B cell (primary cell): Measurements from ENCODE around the gene FAM168A. TPM values are rescaled to one million over a fixed set of nuclear protein-coding genes. Genes with fewer than 3 reads are reported as not detected.

Source experiments
- ATAC-seq: fragments of 200-7000 bp; cut with Tn5 transposase; one replicate; pipeline ENCODE4 v1.10.0; 2021; ENCODE audit warnings: low read depth, mild to moderate bottlenecking, moderate number of reproducible peaks, moderate library complexity
- CTCF ChIA-PET: fragments of 350-600 bp; sonication (Branson Sonifier 250); formaldehyde crosslinking; loops from one replicate; lab custom pipeline; 2021; ENCODE audit warnings: antibody characterized with exemption, inconsistent platforms; lab: Charles Lee
- POLR2A ChIA-PET: fragments of 350-600 bp; sonication (Branson Sonifier 250); formaldehyde crosslinking; loops from one replicate; lab custom pipeline; 2021; ENCODE audit warnings: antibody characterized with exemption; lab: Charles Lee
- DNase-seq: peaks from one replicate; pipeline ENCODE4 v3.0.0; 2013
- H2AFZ ChIP-seq: 2 replicates; pipeline ENCODE4 v1.6.1; 2012; ENCODE audit warnings: mild to moderate bottlenecking, low read depth, low read length; ENCODE audit not compliant: insufficient read depth, poor library complexity, severe bottlenecking
- H3K27ac ChIP-seq, 2 donors: 1 replicate in 1 of 2; 2 replicates in 1 of 2; pipeline ENCODE4 v1.5.1; 2012 to 2013; ENCODE audit warnings: low read length in 2 of 2, mild to moderate bottlenecking in 2 of 2, moderate library complexity in 1 of 2
- H3K27me3 ChIP-seq, 4 experiments: fragments of 200-600 bp in 1 of 4; sonication (generic) in 1 of 4; replicated peaks in 1 of 4; 1 replicate in 2 of 4; 2 replicates in 2 of 4; pipeline versions ENCODE4 v1.6.1 to v1.7.0; 2013 to 2016; ENCODE audit warnings: low read length in 3 of 4, mild to moderate bottlenecking in 2 of 4, mixed read lengths in 1 of 4, moderate library complexity in 1 of 4; ENCODE audit not compliant: insufficient read depth in 4 of 4, control insufficient read depth in 3 of 4; ENCODE audit errors: control extremely low read depth in 1 of 4
- H3K36me3 ChIP-seq, 2 experiments: replicated peaks in 1 of 2; 1 replicate in 1 of 2; 2 replicates in 1 of 2; pipeline versions ENCODE4 v1.6.1 to v1.7.1; 2013; ENCODE audit warnings: low read length in 1 of 2; ENCODE audit not compliant: insufficient read depth in 2 of 2, control insufficient read depth in 1 of 2; ENCODE audit errors: control extremely low read depth in 1 of 2, extremely low read depth in 1 of 2
- H3K4me1 ChIP-seq, 2 donors: fragments of 200-600 bp in 1 of 2; sonication (generic) in 1 of 2; 1 replicate in 1 of 2; 2 replicates in 1 of 2; pipeline versions ENCODE4 v1.5.1 to v1.6.1; 2013 to 2017; ENCODE audit warnings: low read length in 2 of 2; ENCODE audit not compliant: control insufficient read depth in 2 of 2, insufficient read depth in 2 of 2
- H3K4me2 ChIP-seq: replicated peaks from 2 replicates; pipeline ENCODE3; 2012; ENCODE audit warnings: mild to moderate bottlenecking, low read depth, low read length; ENCODE audit not compliant: poor library complexity, severe bottlenecking
- H3K4me3 ChIP-seq, 5 experiments: fragments of 200-600 bp in 1 of 5; sonication (generic) in 1 of 5; 1 replicate in 3 of 5; 2 replicates in 2 of 5; pipeline versions ENCODE4 v1.5.1 to v1.7.0; 2011 to 2016; ENCODE audit warnings: low read length in 4 of 5, mild to moderate bottlenecking in 4 of 5, low read depth in 2 of 5, control low read depth in 1 of 5, moderate library complexity in 1 of 5; ENCODE audit not compliant: insufficient read depth in 1 of 5; ENCODE audit errors: control extremely low read depth in 1 of 5, extremely low read depth in 1 of 5
- H3K79me2 ChIP-seq: fragments of 200-600 bp; sonication (generic); one replicate; pipeline ENCODE4 v1.6.0; 2016; ENCODE audit warnings: low read length; ENCODE audit not compliant: control insufficient read depth, insufficient read depth
- H3K9ac ChIP-seq: fragments of 200-600 bp; sonication (generic); 2 replicates; pipeline ENCODE4 v1.6.1; 2017; ENCODE audit warnings: mild to moderate bottlenecking, low read length, moderate library complexity
- H3K9me3 ChIP-seq, 3 donors: one replicate each; pipeline versions ENCODE4 v1.6.1 to v1.7.1; 2013; ENCODE audit warnings: low read length in 2 of 3; ENCODE audit not compliant: control insufficient read depth in 2 of 3, insufficient read depth in 1 of 3; ENCODE audit errors: control extremely low read depth in 1 of 3
- H4K20me1 ChIP-seq: 2 replicates; pipeline ENCODE4 v1.6.0; 2012; ENCODE audit warnings: mild to moderate bottlenecking, low read length; ENCODE audit not compliant: insufficient read depth, control insufficient read depth, poor library complexity, severe bottlenecking
- H3K27ac Mint-ChIP-seq: one replicate; pipeline ENCODE4 v1.8.0; 2021; ENCODE audit warnings: mixed read lengths
- H3K27me3 Mint-ChIP-seq: one replicate; pipeline ENCODE4 v1.8.0; 2021; ENCODE audit warnings: mixed read lengths
- H3K4me1 Mint-ChIP-seq: one replicate; pipeline ENCODE4 v1.8.0; 2021; ENCODE audit warnings: mixed read lengths
- H3K4me3 Mint-ChIP-seq: one replicate; pipeline ENCODE4 v1.8.0; 2021; ENCODE audit warnings: mixed read lengths
- H3K9me3 Mint-ChIP-seq: one replicate; pipeline ENCODE4 v1.8.0; 2022; ENCODE audit warnings: mixed read lengths; ENCODE audit not compliant: insufficient read depth
- EZH2 ChIP-seq: IDR thresholded peaks from 2 replicates; pipeline ENCODE4 v1.6.1; 2012; ENCODE audit warnings: borderline replicate concordance, low read depth, mild to moderate bottlenecking, moderate library complexity, low read length; ENCODE audit not compliant: insufficient read depth, poor library complexity, severe bottlenecking
- WGBS: methylation state at CpG from one replicate; pipeline ENCODE4 v1.1.5; 2013; ENCODE audit warnings: missing lambda C conversion rate; ENCODE audit not compliant: insufficient coverage; 5-methylcytosine and 5-hydroxymethylcytosine counted together
- intact Hi-C: fragments of 100-400 bp; cut with micrococcal nuclease; formaldehyde crosslinking; loops from one replicate; pipeline ENCODE4 v1.10.0; 2022
- polyA plus RNA-seq: library from polyadenylated mRNA; depleted of rRNA; stranded (reverse); fragments of >200 nt; gene quantifications from 2 replicates; pipeline ENCODE4 v1.2.3, GENCODE V29; 2012
- total RNA-seq, 2 donors: library from RNA; stranded (reverse); fragments of 120-200 nt in 1 of 2; gene quantifications; 1 replicate in 1 of 2; 2 replicates in 1 of 2; pipeline versions ENCODE4 v1.2.3 to v1.2.4, GENCODE V29; 2013 to 2022
- TF ChIP-seq, protein P1 (sequence below): fragments of 200-600 bp; IDR thresholded peaks from one replicate; pipeline ENCODE4 v1.8.0; 2022; ENCODE audit warnings: antibody characterized with exemption, mild to moderate bottlenecking

Gene FAM168A
- total and polyA plus RNA-seq, 2 donors (not counting 1 experiment from before 2014, with no cell fraction given): 11.0 to 26.8 TPM

DNA sequence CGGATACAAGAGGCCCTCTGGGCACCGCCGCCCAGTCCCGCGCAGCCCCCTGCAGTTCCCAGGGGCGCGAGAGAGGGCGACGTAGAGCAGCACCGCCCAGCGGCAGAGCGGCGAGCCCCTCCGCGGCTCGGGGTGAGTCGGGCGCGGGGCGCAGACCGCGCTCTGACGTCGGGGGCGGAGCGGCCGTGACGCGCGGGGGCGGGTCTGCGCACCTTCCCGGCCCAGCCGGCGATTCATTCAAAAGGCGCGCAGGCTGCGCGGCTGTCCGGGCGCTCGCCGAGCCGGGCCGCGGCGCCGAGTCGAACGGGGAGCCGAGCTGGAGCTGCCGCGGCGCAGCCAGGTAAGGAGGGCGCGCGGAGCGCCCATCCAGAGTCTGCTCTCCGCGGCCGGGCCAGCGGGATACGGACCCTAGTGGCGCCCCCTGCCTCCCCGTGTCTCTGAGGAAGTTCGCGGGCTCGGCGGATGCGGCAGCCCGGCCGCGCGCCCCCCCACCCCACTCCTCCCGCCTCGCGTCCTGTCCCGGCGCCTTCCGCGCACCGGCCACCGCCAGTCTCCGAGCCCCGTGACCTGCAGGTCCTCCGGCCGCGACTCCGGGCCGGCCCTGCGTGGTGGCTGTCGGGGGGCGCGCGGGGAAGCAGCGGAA, 221.6 kb downstream of the FAM168A start, which contains the start of gene RELT:
Gene RELT (plus strand): TSS at position 240 of the 643 bp plus-strand sequence. CDS start 12,738 bp downstream, outside the sequence.
- DNase-seq (peak; percentile 97), ATAC-seq (peak; percentile 87)
- H3K4me1 ChIP-seq: peaks cover 65 to 83% of the 10 kb centered on the region in 2 donors
- H3K36me3 ChIP-seq: peaks cover 0 to 18% of the 10 kb centered on the region in 2 experiments
- H3K27me3 Mint-ChIP-seq: no peaks in the 10 kb centered on the region
- no peaks in the 10 kb centered on the region for H3K9me3 ChIP-seq
- H3K9me3 Mint-ChIP-seq: no peaks in the 10 kb centered on the region
- ChIA-PET POLR2A (interaction anchor here (0.8 to 2.0 kb wide), 4 partner anchors 9 to 234 kb away, joined by 3 to 13 read pairs (median 4); no protein-coding TSS in a partner anchor), CTCF (interaction anchor here (0.7 to 23.8 kb wide), 4 partner anchors 11 to 271 kb away, joined by 3 to 311 read pairs (median 52); no protein-coding TSS in a partner anchor)
- peak within 1 kb of the TSS; percentile 62 to 95 (median 92) for H3K4me3 ChIP-seq
- H3K27me3 ChIP-seq: no peaks in the 10 kb centered on the region
- peak within 1 kb of the TSS; percentile 89 for H3K4me2 ChIP-seq
- H3K9ac ChIP-seq: peak within 1 kb of the TSS; percentile 98
- peaks cover 70% of the 10 kb centered on the region for H3K79me2 ChIP-seq
- peak within 1 kb of the TSS; percentile 77 for H2AFZ ChIP-seq
- peaks cover 37% of the 10 kb centered on the region for H4K20me1 ChIP-seq
- H3K4me3 Mint-ChIP-seq: peak within 1 kb of the TSS; percentile 100
- H3K4me1 Mint-ChIP-seq: peaks cover 75% of the 10 kb centered on the region
- TF ChIP-seq, protein P1, sequence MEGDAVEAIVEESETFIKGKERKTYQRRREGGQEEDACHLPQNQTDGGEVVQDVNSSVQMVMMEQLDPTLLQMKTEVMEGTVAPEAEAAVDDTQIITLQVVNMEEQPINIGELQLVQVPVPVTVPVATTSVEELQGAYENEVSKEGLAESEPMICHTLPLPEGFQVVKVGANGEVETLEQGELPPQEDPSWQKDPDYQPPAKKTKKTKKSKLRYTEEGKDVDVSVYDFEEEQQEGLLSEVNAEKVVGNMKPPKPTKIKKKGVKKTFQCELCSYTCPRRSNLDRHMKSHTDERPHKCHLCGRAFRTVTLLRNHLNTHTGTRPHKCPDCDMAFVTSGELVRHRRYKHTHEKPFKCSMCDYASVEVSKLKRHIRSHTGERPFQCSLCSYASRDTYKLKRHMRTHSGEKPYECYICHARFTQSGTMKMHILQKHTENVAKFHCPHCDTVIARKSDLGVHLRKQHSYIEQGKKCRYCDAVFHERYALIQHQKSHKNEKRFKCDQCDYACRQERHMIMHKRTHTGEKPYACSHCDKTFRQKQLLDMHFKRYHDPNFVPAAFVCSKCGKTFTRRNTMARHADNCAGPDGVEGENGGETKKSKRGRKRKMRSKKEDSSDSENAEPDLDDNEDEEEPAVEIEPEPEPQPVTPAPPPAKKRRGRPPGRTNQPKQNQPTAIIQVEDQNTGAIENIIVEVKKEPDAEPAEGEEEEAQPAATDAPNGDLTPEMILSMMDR: peak; percentile 94
- no peak for TF ChIP-seq EZH2
- intact Hi-C loops: loop anchor here (1.0 to 2.0 kb wide), 5 partner anchors 9 to 561 kb away; partner anchors contain the start of gene ATG16L2
- H3K27ac ChIP-seq: peak within 1 kb of the TSS; percentile 98
- WGBS: under 1% methylated on average over 96 of the region's 96 CpGs
- H3K27ac Mint-ChIP-seq: peak within 1 kb of the TSS; percentile 99

DNA sequence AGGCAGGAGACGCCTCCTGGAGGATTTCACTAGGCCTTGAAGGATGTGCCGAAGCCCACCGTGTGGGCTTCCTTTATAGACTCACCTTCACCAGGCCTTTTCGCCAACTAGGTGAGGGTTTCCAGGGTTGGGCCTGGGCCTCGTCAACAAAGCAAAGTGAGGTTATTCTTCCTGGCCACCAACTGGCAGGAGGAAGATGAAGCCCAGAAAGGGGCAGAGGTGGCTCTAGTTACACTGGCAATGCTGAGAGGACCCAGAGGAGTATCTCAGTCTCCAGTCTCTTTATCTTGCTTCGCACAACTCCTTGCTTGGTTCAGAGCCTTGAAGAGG, 222.1 kb downstream of the FAM168A start:
- Histone ChIP-seq H4K20me1 (peaks cover 35% of the 10 kb centered on the region), H3K9ac (peak overlapping the region; percentile 98), H3K36me3 (peaks cover 0 to 18% of the 10 kb centered on the region in 2 experiments), H2AFZ (peak overlapping the region; percentile 77), H3K4me2 (peak overlapping the region; percentile 89), H3K4me1 (peaks cover 60 to 78% of the 10 kb centered on the region in 2 donors), H3K27ac (peak overlapping the region; percentile 76 to 98), H3K9me3 (no peaks in the 10 kb centered on the region), H3K27me3 (no peaks in the 10 kb centered on the region), H3K79me2 (peaks cover 65% of the 10 kb centered on the region), H3K4me3 (peak overlapping the region in 3 of 5 experiments; percentile 11 to 38 (median 13))
- no peak for TF ChIP-seq EZH2
- TF ChIP-seq, protein P1: no peak
- ChIA-PET POLR2A (interaction anchor here (2.0 kb wide), 1 partner anchor 9 kb away, joined by 13 read pairs; no protein-coding TSS in a partner anchor), CTCF (interaction anchor here (8.5 to 23.8 kb wide), 2 partner anchors 12 to 26 kb away, joined by 101 to 311 read pairs; no protein-coding TSS in a partner anchor)
- Mint-ChIP-seq H3K9me3 (no peaks in the 10 kb centered on the region), H3K27ac (peak overlapping the region; percentile 88), H3K27me3 (no peaks in the 10 kb centered on the region), H3K4me1 (peaks cover 70% of the 10 kb centered on the region), H3K4me3 (peak overlapping the region; percentile 100)
- intact Hi-C loops: loop anchor here (1.0 to 2.0 kb wide), 5 partner anchors 10 to 561 kb away; partner anchors contain the start of gene ATG16L2
- WGBS: 44% methylated on average over 2 of the region's 6 CpGs
- DNase-seq: no peak
- ATAC-seq: no peak
